Fibroblast of lung (primary cell): ENCODE results near the gene PSMB2. TPM values are rescaled to one million over a fixed set of nuclear protein-coding genes. Genes with fewer than 3 reads are reported as not detected.
A peak's percentile ranks its signal among the peaks of the same experiment; 100 is the strongest.

Experiments
- DNase-seq, 2 donors: peaks; one replicate each; pipeline versions ENCODE4 v3.0.0 to v3.0.0-alpha.2; 2010; ENCODE audit warnings: low read depth in 2 of 2
- H2AFZ ChIP-seq: 2 replicates; pipeline ENCODE4 v1.5.1; 2012; ENCODE audit warnings: low read length, control low read depth, inconsistent platforms
- H3K27ac ChIP-seq: 2 replicates; pipeline ENCODE4 v1.5.1; 2011; ENCODE audit warnings: low read length, control low read depth; ENCODE audit not compliant: insufficient read depth
- H3K27me3 ChIP-seq: 2 replicates; pipeline ENCODE4 v1.5.1; 2011; ENCODE audit warnings: mild to moderate bottlenecking, low read length; ENCODE audit not compliant: control insufficient read depth, insufficient read depth
- H3K36me3 ChIP-seq: 2 replicates; pipeline ENCODE4 v1.5.1; 2011; ENCODE audit warnings: low read length; ENCODE audit not compliant: control insufficient read depth, insufficient read depth
- H3K4me1 ChIP-seq: 2 replicates; pipeline ENCODE4 v1.5.1; 2011; ENCODE audit warnings: low read length; ENCODE audit not compliant: control insufficient read depth, insufficient read depth; ENCODE audit errors: extremely low read depth
- H3K4me2 ChIP-seq: 2 replicates; pipeline ENCODE4 v1.5.1; 2011; ENCODE audit warnings: low read length, control low read depth; ENCODE audit not compliant: insufficient read depth; ENCODE audit errors: extremely low read depth
- H3K4me3 ChIP-seq, 4 experiments: fragments of 200-600 bp in 1 of 4; sonication (generic) in 1 of 4; replicated peaks in 1 of 4; 2 replicates each; pipeline ENCODE4 v1.5.1; 2011 to 2016; ENCODE audit warnings: low read length in 4 of 4, low read depth in 3 of 4, mild to moderate bottlenecking in 3 of 4, control low read depth in 2 of 4, inconsistent platforms in 1 of 4, mixed read lengths in 1 of 4; ENCODE audit not compliant: insufficient read depth in 1 of 4; ENCODE audit errors: control extremely low read depth in 1 of 4
- H3K79me2 ChIP-seq: 2 replicates; pipeline ENCODE4 v1.5.1; 2012; ENCODE audit warnings: mild to moderate bottlenecking, low read length, inconsistent platforms; ENCODE audit not compliant: control insufficient read depth, insufficient read depth
- H3K9ac ChIP-seq: 2 replicates; pipeline ENCODE4 v1.5.1; 2011; ENCODE audit warnings: mild to moderate bottlenecking, low read length, control low read depth; ENCODE audit not compliant: insufficient read depth
- H3K9me3 ChIP-seq: 2 replicates; pipeline ENCODE4 v1.5.1; 2012; ENCODE audit warnings: low read depth, low read length; ENCODE audit not compliant: control insufficient read depth, insufficient read depth
- H4K20me1 ChIP-seq: 2 replicates; pipeline ENCODE4 v1.5.1; 2011; ENCODE audit warnings: low read length; ENCODE audit not compliant: control insufficient read depth, insufficient read depth; ENCODE audit errors: extremely low read depth
- EZH2 ChIP-seq: IDR thresholded peaks from 2 replicates; pipeline ENCODE4 v1.5.1; 2012; ENCODE audit warnings: low read length, control low read depth, mild to moderate bottlenecking; ENCODE audit errors: missing control alignments
- polyA plus RNA-seq, 2 donors: library from polyadenylated mRNA; depleted of rRNA in 1 of 2; stranded (reverse) in 1 of 2; unstranded in 1 of 2; fragments of >200 nt; gene quantifications; 2 replicates each; pipeline ENCODE4 v1.2.1, GENCODE V29; 2011 to 2012; ENCODE audit warnings: missing spikeins in 1 of 2
- total RNA-seq: library from RNA; depleted of rRNA; stranded (reverse); fragments of >200 nt; gene quantifications from 2 replicates; pipeline ENCODE4 v1.2.1, GENCODE V29; 2014
- TF ChIP-seq, protein P1 (sequence below), 2 donors: IDR thresholded peaks in 1 of 2; conservative IDR thresholded peaks in 1 of 2; 1 replicate in 1 of 2; 2 replicates in 1 of 2; pipeline ENCODE4 v1.5.1; 2011 to 2012; ENCODE audit warnings: low read length in 2 of 2, control low read depth in 1 of 2, inconsistent platforms in 1 of 2, low read depth in 1 of 2, mild to moderate bottlenecking in 1 of 2

Gene PSMB2
- total and polyA plus RNA-seq, 2 donors (not counting 1 experiment from before 2014, with no cell fraction given) = 18.3 to 66.8 TPM

DNA sequence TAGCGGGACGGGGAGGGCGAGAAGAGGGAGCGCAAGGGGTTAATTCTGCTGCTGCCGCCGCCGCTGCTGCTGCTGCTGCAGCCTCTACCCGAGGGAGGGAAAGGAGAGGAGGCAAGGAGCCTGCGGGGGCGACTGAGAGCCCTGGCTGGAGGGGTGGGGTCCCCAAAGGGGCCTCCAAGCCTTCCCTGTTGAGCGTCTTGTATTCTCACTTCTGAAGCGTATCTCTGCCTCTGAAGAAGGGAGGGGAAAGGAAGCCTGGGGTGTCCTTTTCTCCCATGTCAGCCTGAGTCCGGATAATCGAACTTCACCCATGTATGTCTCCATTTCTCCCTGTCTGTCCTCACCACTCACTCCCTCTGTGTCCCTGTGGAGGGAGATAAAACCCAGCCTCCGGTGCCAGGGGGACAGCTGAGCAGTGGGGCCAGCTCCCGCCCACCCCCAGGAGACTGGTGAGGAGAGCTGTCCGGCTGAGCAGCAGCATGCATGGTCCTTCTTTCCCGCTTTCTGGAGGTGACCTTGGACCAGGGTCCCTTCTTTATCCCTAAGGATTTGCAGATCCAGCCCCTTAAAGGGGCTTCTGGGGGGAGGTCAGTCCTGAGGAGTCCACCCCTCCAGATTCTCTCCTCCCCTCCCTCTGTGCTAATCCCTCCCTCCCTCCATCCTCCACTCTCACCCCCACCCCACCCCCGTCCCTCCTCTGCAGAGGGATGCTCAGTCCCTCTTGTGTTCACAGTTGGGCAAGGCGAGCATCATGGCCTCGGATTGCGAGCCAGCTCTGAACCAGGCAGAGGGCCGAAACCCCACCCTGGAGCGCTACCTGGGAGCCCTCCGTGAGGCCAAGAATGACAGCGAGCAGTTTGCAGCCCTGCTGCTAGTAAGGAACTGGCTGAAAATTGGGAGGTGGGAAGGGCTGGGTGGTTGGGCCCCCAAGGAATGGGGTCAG lies 82.7 kb downstream of the PSMB2 start:
- Histone ChIP-seq H3K4me3 (peak overlapping the region; percentile 83 to 97 (median 92)), H3K27me3 (no peaks in the 10 kb centered on the region), H3K9me3 (no peaks in the 10 kb centered on the region), H3K4me1 (peaks cover 7% of the 10 kb centered on the region), H3K9ac (peak overlapping the region; percentile 90), H3K36me3 (peaks cover 12% of the 10 kb centered on the region), H2AFZ (no peak overlapping the region), H4K20me1 (no peaks in the 10 kb centered on the region), H3K79me2 (peaks cover 18% of the 10 kb centered on the region), H3K4me2 (peak overlapping the region; percentile 88), H3K27ac (peak overlapping the region; percentile 88)
- DNase-seq = no peak
- TF ChIP-seq, protein P1, sequence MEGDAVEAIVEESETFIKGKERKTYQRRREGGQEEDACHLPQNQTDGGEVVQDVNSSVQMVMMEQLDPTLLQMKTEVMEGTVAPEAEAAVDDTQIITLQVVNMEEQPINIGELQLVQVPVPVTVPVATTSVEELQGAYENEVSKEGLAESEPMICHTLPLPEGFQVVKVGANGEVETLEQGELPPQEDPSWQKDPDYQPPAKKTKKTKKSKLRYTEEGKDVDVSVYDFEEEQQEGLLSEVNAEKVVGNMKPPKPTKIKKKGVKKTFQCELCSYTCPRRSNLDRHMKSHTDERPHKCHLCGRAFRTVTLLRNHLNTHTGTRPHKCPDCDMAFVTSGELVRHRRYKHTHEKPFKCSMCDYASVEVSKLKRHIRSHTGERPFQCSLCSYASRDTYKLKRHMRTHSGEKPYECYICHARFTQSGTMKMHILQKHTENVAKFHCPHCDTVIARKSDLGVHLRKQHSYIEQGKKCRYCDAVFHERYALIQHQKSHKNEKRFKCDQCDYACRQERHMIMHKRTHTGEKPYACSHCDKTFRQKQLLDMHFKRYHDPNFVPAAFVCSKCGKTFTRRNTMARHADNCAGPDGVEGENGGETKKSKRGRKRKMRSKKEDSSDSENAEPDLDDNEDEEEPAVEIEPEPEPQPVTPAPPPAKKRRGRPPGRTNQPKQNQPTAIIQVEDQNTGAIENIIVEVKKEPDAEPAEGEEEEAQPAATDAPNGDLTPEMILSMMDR (conservative IDR thresholded peaks at IDR 0.05 in 1 of 2, IDR thresholded peaks at IDR 0.05 in 1 of 2; ENCODE audit: low read depth in 1 of 2, low read length in 2 of 2) = no peak
- no peak for TF ChIP-seq EZH2

DNA sequence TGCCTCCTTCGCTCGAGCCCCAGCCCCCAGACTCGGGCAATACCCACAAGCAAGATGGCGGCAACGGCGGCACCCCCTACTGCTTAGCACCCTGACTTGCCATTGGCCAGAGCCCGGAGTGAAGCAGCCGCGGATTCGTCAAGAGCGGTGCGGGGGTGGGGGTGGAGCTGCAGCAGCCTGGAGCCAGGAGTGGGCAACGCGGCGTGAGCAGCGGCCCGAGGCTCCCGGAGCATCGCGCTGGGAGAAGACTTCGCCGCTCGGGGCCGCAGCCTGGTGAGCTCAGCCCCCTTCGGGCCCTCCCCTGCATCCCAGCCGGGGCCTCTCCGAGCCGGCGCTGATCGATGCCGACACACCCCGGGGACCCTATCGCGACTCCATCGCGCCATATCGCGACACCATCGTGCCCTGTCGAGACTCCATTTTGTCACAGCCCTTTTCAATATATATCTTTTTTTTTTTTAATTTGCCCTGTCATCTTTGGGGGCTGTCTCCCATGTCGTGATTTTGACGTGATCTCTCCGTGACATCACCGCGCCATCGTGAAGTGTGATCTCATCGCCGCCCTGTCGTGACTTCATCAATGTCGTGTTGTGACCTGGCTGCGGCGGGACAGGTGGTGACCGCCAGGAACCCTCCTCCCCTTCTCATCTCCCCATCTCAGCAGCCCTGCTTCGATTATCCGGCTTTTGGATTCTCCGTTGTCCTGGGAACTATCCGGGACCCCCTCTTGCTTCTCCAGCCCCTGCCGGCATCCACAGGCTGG lies 83.5 kb downstream of the PSMB2 start, which contains the start of gene NCDN:
NCDN (plus strand) TSS at position 189 of the 763 bp plus-strand sequence; CDS start at position 581, 392 bp downstream.
- peak within 1 kb of the TSS; percentile 88 for H3K27ac ChIP-seq
- peak within 1 kb of the TSS; percentile 90 for H3K9ac ChIP-seq
- no peaks in the 10 kb centered on the region for H3K9me3 ChIP-seq
- peak; percentile 97 to 98 for DNase-seq
- H3K79me2 ChIP-seq = peaks cover 18% of the 10 kb centered on the region
- peak within 1 kb of the TSS; percentile 83 to 97 (median 92) for H3K4me3 ChIP-seq
- no peaks in the 10 kb centered on the region for H4K20me1 ChIP-seq
- H3K4me1 ChIP-seq = peaks cover 7% of the 10 kb centered on the region
- TF ChIP-seq, protein P1 (conservative IDR thresholded peaks at IDR 0.05 in 1 of 2, IDR thresholded peaks at IDR 0.05 in 1 of 2; ENCODE audit: low read depth in 1 of 2, low read length in 2 of 2) = no peak
- no peak for TF ChIP-seq EZH2
- no peaks in the 10 kb centered on the region for H3K27me3 ChIP-seq
- H3K36me3 ChIP-seq = peaks cover 11% of the 10 kb centered on the region
- peak within 1 kb of the TSS; percentile 92 for H2AFZ ChIP-seq
- peak within 1 kb of the TSS; percentile 93 for H3K4me2 ChIP-seq

DNA sequence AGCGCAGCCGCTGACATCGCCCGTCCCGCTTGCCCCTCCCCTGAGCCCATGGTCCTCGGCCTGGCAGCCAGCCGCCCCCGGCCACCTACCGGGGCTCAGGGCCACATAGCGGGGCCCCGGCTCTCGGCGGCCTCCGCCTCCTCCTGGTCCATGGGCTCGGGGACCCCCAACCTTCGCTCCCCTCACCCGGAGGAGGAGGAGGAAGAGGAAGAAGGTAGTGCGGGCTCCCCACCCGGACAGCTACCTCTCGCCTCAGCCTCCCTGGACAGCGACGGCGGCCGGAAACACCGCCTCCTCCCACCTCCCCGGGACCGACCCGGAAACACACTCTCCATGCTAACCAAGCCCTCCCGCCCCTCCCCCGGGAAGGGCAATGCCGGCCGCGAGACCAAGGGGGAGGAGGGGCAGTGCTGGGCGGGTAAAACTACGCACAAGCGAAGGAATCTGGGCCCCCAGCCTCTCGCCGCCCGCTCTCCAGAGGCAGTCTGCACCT lies 84.2 kb downstream of the PSMB2 start, which contains the start of gene KIAA0319L:
KIAA0319L (minus strand) TSS at position 286 of the 493 bp plus-strand sequence. CDS start 2,912 bp downstream, outside the sequence.
- peaks cover 5% of the 10 kb centered on the region for H3K36me3 ChIP-seq
- H4K20me1 ChIP-seq = no peaks in the 10 kb centered on the region
- peaks cover 7% of the 10 kb centered on the region for H3K4me1 ChIP-seq
- H3K27me3 ChIP-seq = no peaks in the 10 kb centered on the region
- H3K9me3 ChIP-seq = no peaks in the 10 kb centered on the region
- TF ChIP-seq, protein P1 (conservative IDR thresholded peaks at IDR 0.05 in 1 of 2, IDR thresholded peaks at IDR 0.05 in 1 of 2; ENCODE audit: low read depth in 1 of 2, low read length in 2 of 2) = no peak
- TF ChIP-seq EZH2 = no peak
- H3K79me2 ChIP-seq = peaks cover 18% of the 10 kb centered on the region
- no peak for DNase-seq
- H2AFZ ChIP-seq = peak within 1 kb of the TSS; percentile 92
- H3K9ac ChIP-seq = peak within 1 kb of the TSS; percentile 90
- peak within 1 kb of the TSS; percentile 93 for H3K4me2 ChIP-seq
- H3K4me3 ChIP-seq = peak within 1 kb of the TSS; percentile 83 to 97 (median 92)
- H3K27ac ChIP-seq = peak within 1 kb of the TSS; percentile 88
